GM12801 (cell line): ENCODE measurements around the gene TBX10.

Experiments used
- CTCF ChIP-seq: IDR thresholded peaks from one replicate; pipeline ENCODE4 v1.5.1; 2011; ENCODE audit warnings: control low read depth; ENCODE audit not compliant: insufficient read length; ENCODE audit errors: extremely low read depth

The TBX10 gene

DNA sequence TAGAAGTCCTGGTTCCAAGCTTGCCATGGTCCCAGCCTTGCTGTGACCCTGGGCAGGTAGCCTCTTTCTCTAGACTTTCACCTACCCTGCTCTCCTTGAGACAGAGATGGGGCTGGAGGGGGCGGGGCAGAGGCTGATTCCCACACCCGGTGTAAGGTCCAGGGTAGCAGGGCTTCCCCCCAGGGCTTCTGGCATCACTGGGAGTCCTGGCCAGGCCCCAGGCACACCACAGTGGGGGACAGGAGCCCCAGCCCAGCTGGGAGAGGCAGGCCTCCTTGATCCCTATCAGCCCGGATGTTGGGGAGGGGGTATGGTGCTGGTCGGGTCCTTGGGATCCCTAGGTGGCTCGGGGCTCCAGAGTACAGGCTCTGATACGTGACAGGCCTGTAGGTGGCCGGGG lies 8.2 kb downstream of the TBX10 start:
- no peak for TF ChIP-seq CTCF

- TF ChIP-seq CTCF = no peak
Observed at GRCh38 chr11:67630943-67631331, 8.6 kb downstream of the TBX10 start.

GRCh38 chr11:67630228-67630942 lies 9.2 kb downstream of the TBX10 start:
- no peak for TF ChIP-seq CTCF

DNA sequence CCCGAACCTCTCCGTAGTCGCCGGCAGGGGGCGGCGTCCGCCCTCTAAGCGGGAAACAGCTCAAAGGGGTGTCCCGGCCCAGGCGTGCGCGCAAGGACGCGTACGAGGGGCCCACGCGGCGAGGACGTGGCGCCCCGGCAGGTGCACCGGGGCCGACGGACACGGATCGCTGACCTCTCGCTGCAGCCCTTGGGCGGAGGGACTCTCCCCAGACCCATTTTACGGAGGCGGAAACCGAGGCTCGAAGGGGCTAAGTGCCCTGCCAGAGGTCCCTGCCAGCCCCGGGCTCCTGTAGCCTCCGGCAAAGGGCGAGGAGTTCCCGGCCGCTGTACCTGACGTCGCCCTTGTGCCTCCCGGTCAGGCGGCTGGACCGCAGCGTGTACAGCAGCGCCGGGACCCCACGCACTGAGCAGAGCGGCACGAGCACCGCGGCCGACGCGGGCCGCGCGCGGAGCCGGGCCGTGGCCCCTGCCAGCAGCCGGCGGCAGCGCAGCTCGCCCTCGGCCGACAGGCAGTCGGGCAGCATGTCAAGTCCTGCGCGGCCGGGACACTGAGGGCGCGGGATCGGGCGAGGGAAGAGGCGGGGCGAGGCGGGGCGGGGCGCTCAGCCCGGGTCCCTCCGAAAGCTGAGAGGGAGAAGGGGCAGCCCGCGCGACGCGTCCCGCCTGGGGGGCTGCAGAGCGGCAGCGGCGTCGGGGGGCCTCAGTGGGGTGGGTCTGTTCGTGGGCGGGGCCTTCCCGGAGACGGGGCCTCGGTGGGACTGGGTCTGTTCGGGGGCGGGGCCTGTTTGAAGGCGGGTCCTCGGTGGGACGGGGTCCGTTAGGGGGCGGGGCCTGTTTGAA lies 10.0 kb downstream of the TBX10 start, which contains the start of gene NUDT8:
Gene NUDT8, minus strand, starts transcription at position 552 of the 842 bp plus-strand sequence. Its CDS starts 26 bp downstream, at position 526.
- TF ChIP-seq CTCF = no peak

DNA sequence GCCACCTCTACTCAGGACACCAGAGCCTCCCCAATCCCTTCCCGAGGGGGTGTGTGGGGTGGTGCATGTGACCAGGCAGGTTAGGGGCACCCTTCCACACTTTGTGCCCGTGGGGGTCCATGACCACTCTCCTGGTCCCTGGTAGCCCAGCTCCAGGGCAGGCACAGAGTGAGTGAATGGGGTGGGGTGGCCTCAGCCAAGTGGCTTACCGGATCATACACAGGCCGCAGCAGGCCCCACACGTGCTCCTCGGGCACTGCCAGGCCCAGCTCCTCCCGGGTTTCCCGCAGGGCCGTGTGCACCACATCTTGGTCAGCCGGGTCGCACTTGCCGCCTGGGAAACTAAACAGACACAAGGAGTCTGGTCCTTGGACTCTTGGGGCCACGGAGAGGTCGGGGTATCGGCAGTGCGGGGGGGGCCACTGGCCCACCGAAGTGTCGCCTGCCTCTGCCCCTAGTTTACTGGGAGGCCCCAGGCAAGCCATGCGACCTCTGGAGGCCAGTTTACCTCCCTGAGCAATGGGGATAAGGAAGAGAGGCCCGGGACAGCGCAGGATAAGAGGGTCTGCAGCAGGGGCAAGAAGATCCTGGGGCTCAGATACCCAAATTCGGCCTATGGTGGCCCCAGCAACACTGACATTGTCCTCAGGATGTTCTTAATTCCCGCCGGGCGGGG lies 10.7 kb downstream of the TBX10 start:
- no peak for TF ChIP-seq CTCF

DNA sequence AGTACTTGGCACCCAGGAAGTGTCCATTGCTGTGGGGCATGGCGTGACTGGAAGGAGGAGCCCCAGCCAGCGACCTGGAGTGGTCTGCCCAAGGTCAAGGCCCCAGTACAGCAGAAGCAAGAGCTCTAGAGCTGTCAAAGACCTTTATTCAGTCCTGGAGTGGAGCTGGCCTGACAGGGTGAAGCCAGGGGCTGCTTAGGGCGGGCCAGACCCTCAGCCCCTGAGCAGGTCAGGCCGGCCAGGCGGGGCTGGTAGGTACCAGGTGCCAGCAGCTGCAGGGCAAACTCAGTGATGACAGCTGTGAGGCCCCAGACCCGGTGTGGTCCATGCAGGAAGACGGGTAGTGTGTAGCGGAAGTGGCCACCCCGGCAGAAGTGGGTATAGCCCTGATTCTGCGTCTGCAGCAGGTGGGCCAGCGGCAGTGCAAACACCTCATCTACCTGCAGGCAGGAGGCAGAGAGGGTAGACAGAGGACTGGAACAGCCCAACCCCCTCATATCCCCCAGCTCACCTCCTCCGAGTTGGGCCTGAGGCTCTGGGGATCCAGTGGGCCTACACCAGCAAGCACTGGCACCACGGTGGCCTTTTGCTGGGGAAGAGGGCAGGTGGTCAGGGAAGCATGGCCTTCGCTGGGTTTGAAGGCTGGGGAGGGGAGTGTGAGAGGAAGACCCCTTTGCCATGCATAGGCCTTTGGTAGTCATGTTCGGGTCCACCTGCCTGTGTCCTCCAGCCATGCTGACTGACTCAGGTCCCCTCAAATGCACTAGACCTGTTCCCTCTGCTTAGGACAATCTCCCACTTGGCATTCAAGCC lies 11.5 kb downstream of the TBX10 start:
- TF ChIP-seq CTCF = no peak
